ENCODE data around the gene PFAS. TPM values are rescaled to one million over a fixed set of nuclear protein-coding genes. Genes with fewer than 3 reads are reported as not detected.

PFAS gene
- total and polyA plus RNA-seq, 2 of the 8 experiments (the other 6 are each of a cell fraction or from before 2014, with no cell fraction given) = 88.4 to 248 TPM

DNA sequence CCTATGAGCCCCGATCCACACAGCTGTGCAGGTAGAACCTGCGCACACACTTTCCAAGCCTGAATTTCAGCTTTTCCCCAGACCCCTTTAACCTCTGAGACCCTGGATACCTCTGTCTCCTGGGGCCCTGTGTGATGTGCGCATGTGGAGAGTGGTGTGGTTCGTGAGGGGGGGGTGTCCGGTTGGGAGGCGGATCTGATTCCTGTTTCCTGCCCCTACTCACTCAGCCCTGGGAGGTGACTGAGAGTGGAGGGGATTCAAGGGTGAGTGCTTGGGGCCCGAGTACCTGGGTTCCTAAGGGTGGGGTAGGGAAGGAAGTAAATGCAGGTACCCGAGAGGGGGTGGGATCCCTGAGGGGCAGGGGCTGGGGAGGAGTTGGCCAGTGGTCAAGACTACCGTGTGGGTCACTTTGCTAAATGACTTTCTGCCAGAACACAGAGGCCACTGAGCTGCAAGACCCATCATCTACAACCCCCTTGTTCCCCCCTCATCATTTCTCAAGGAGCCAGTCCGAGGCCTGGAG is 61.6 kb downstream of the PFAS start (continued):
- TF ChIP-seq, protein P1, sequence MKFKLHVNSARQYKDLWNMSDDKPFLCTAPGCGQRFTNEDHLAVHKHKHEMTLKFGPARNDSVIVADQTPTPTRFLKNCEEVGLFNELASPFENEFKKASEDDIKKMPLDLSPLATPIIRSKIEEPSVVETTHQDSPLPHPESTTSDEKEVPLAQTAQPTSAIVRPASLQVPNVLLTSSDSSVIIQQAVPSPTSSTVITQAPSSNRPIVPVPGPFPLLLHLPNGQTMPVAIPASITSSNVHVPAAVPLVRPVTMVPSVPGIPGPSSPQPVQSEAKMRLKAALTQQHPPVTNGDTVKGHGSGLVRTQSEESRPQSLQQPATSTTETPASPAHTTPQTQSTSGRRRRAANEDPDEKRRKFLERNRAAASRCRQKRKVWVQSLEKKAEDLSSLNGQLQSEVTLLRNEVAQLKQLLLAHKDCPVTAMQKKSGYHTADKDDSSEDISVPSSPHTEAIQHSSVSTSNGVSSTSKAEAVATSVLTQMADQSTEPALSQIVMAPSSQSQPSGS (IDR thresholded peaks at IDR 0.05; ENCODE audit: low read length) = no peak
- no peak for TF ChIP-seq HDAC6 (IDR thresholded peaks at IDR 0.05; ENCODE audit: low read depth, low read length)
- TF ChIP-seq JUN (IDR thresholded peaks at IDR 0.05; ENCODE audit: low read depth, low read length) = no peak
- TF ChIP-seq SP2 (IDR thresholded peaks at IDR 0.05; ENCODE audit: low read length) = no peak
- no peak for TF ChIP-seq CTBP2 (IDR thresholded peaks at IDR 0.05; ENCODE audit: borderline replicate concordance, insufficient read depth, insufficient read length, low read length)
- no peak for TF ChIP-seq RBBP5 (IDR thresholded peaks at IDR 0.05; ENCODE audit: borderline replicate concordance, low read depth, low read length)
- TF ChIP-seq KDM4A (IDR thresholded peaks at IDR 0.05; ENCODE audit: low read depth, low read length, severe bottlenecking) = no peak
- no peak for TF ChIP-seq RFX5 (IDR thresholded peaks at IDR 0.05; ENCODE audit: borderline replicate concordance, low read depth, low read length)
- TF ChIP-seq POLR2A (IDR thresholded peaks at IDR 0.05; ENCODE audit: control extremely low read depth in 1 of 2, low read depth in 2 of 2, low read length in 2 of 2) = no peak
- no peak for TF ChIP-seq FOSL1 (IDR thresholded peaks at IDR 0.05; ENCODE audit: insufficient read depth, low read depth, low read length)
